ENCODE data around the gene OR2L3.

OR2L3 gene

DNA sequence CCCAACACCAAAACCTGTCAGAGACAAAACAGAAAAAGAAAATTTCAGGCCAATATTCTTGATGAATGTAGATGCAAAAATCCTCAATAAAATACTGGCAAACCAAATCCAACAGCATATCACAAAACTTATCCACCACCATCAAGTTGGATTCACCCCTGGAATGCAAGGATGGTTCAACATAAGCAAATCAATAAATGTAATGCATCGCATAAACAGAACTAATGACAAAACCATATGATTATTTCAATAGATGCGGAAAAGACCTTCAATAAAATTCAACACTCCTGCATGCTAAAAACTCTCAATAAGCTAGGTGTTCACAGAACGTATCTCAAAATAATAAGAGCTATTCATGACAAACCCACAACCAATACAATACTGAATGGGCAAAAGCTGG lies 37.0 kb upstream of the OR2L3 start:
- Histone ChIP-seq H3K4me3 (ENCODE audit: low read depth, low read length) (no peak overlapping the region), H3K9me3 (ENCODE audit: control insufficient read depth, insufficient read depth, low read depth, low read length) (no peaks in the 10 kb centered on the region), H3K4me1 (ENCODE audit: control insufficient read depth, insufficient read depth, low read length) (no peaks in the 10 kb centered on the region), H3K27ac (ENCODE audit: extremely low read depth, low read depth, low read length) (no peak overlapping the region), H3K36me3 (ENCODE audit: control insufficient read depth in 2 of 2, insufficient read depth in 1 of 2, low read length in 2 of 2) (no peaks in the 10 kb centered on the region)
- ChIA-PET CTCF (no interaction called here), POLR2A (no interaction called here)
- TF ChIP-seq ZNF394 (tag by site-specific recombination; IDR thresholded peaks at IDR 0.05; ENCODE audit: borderline replicate concordance) (no peak), ZNF404 (tag by site-specific recombination; IDR thresholded peaks at IDR 0.05) (no peak), OVOL3 (tag by site-specific recombination; IDR thresholded peaks at IDR 0.05) (no peak), ZBTB1 (tag by site-specific recombination; IDR thresholded peaks at IDR 0.05) (no peak), ZNF112 (tag by site-specific recombination; IDR thresholded peaks at IDR 0.05) (no peak), ZXDB (tag by site-specific recombination; IDR thresholded peaks at IDR 0.05) (no peak)
- TF ChIP-seq, protein P1, sequence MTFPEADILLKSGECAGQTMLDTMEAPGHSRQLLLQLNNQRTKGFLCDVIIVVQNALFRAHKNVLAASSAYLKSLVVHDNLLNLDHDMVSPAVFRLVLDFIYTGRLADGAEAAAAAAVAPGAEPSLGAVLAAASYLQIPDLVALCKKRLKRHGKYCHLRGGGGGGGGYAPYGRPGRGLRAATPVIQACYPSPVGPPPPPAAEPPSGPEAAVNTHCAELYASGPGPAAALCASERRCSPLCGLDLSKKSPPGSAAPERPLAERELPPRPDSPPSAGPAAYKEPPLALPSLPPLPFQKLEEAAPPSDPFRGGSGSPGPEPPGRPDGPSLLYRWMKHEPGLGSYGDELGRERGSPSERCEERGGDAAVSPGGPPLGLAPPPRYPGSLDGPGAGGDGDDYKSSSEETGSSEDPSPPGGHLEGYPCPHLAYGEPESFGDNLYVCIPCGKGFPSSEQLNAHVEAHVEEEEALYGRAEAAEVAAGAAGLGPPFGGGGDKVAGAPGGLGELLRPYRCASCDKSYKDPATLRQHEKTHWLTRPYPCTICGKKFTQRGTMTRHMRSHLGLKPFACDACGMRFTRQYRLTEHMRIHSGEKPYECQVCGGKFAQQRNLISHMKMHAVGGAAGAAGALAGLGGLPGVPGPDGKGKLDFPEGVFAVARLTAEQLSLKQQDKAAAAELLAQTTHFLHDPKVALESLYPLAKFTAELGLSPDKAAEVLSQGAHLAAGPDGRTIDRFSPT (tag by site-specific recombination; IDR thresholded peaks at IDR 0.05), result no peak
- TF ChIP-seq, protein P2, sequence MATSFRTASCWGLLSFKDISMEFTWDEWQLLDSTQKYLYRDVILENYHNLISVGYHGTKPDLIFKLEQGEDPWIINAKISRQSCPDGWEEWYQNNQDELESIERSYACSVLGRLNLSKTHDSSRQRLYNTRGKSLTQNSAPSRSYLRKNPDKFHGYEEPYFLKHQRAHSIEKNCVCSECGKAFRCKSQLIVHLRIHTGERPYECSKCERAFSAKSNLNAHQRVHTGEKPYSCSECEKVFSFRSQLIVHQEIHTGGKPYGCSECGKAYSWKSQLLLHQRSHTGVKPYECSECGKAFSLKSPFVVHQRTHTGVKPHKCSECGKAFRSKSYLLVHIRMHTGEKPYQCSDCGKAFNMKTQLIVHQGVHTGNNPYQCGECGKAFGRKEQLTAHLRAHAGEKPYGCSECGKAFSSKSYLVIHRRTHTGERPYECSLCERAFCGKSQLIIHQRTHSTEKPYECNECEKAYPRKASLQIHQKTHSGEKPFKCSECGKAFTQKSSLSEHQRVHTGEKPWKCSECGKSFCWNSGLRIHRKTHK (tag by site-specific recombination; IDR thresholded peaks at IDR 0.05), result no peak

DNA sequence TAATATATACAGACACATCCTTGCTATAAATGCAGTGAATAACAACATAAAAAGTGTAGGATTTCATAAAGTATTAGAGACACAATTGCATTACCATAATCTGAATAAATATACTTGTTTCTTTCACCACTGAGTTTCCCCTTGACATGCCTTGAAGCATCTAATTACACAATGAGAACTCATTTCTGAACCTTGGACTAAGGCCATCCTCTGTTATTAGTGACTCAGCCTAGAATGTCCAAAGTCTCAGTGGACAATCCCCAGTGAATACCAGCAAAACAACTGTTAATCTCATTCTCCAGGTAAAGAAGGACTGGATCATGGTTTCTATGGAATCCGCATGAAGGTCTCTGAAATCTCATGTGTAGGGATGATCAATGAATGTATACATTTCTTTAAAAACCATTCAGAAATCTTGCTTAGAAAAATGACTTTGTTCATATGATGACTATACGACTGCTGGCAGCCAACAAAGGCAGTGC lies 33.4 kb upstream of the OR2L3 start, which contains the start of gene OR2L5:
Gene OR2L5 (plus strand): TSS at position 432 of the 482 bp plus-strand sequence. CDS start 8,288 bp downstream, outside the sequence.
- H3K27ac ChIP-seq (ENCODE audit: extremely low read depth, low read depth, low read length), result no peak within 1 kb of the TSS
- H3K4me3 ChIP-seq (ENCODE audit: low read depth, low read length), result no peak within 1 kb of the TSS
- TF ChIP-seq GLI4 (tag by site-specific recombination; IDR thresholded peaks at IDR 0.05) (no peak), ZNF548 (tag by site-specific recombination; IDR thresholded peaks at IDR 0.05) (no peak), ZBTB17 (tag by site-specific recombination; IDR thresholded peaks at IDR 0.05) (no peak), ZNF140 (tag by site-specific recombination; IDR thresholded peaks at IDR 0.05) (no peak), ZNF776 (tag by site-specific recombination; IDR thresholded peaks at IDR 0.05; ENCODE audit: borderline replicate concordance) (no peak), ZEB2 (tag by site-specific recombination; IDR thresholded peaks at IDR 0.05) (no peak), ZFHX2 (tag by site-specific recombination; conservative IDR thresholded peaks at IDR 0.05) (no peak), ZBTB48 (tag by site-specific recombination; IDR thresholded peaks at IDR 0.05) (no peak), REPIN1 (tag by site-specific recombination; IDR thresholded peaks at IDR 0.05; ENCODE audit: low read depth) (no peak), ZNF266 (tag by site-specific recombination; IDR thresholded peaks at IDR 0.05; ENCODE audit: low read depth) (no peak), ZNF341 (tag by site-specific recombination; IDR thresholded peaks at IDR 0.05; ENCODE audit: low read depth) (no peak)
- TF ChIP-seq, protein P3, sequence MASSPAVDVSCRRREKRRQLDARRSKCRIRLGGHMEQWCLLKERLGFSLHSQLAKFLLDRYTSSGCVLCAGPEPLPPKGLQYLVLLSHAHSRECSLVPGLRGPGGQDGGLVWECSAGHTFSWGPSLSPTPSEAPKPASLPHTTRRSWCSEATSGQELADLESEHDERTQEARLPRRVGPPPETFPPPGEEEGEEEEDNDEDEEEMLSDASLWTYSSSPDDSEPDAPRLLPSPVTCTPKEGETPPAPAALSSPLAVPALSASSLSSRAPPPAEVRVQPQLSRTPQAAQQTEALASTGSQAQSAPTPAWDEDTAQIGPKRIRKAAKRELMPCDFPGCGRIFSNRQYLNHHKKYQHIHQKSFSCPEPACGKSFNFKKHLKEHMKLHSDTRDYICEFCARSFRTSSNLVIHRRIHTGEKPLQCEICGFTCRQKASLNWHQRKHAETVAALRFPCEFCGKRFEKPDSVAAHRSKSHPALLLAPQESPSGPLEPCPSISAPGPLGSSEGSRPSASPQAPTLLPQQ (tag by site-specific recombination; IDR thresholded peaks at IDR 0.05), result no peak
- TF ChIP-seq, protein P4, sequence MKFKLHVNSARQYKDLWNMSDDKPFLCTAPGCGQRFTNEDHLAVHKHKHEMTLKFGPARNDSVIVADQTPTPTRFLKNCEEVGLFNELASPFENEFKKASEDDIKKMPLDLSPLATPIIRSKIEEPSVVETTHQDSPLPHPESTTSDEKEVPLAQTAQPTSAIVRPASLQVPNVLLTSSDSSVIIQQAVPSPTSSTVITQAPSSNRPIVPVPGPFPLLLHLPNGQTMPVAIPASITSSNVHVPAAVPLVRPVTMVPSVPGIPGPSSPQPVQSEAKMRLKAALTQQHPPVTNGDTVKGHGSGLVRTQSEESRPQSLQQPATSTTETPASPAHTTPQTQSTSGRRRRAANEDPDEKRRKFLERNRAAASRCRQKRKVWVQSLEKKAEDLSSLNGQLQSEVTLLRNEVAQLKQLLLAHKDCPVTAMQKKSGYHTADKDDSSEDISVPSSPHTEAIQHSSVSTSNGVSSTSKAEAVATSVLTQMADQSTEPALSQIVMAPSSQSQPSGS (tag by site-specific recombination; IDR thresholded peaks at IDR 0.05; ENCODE audit: low read depth), result no peak
- TF ChIP-seq, protein P5, sequence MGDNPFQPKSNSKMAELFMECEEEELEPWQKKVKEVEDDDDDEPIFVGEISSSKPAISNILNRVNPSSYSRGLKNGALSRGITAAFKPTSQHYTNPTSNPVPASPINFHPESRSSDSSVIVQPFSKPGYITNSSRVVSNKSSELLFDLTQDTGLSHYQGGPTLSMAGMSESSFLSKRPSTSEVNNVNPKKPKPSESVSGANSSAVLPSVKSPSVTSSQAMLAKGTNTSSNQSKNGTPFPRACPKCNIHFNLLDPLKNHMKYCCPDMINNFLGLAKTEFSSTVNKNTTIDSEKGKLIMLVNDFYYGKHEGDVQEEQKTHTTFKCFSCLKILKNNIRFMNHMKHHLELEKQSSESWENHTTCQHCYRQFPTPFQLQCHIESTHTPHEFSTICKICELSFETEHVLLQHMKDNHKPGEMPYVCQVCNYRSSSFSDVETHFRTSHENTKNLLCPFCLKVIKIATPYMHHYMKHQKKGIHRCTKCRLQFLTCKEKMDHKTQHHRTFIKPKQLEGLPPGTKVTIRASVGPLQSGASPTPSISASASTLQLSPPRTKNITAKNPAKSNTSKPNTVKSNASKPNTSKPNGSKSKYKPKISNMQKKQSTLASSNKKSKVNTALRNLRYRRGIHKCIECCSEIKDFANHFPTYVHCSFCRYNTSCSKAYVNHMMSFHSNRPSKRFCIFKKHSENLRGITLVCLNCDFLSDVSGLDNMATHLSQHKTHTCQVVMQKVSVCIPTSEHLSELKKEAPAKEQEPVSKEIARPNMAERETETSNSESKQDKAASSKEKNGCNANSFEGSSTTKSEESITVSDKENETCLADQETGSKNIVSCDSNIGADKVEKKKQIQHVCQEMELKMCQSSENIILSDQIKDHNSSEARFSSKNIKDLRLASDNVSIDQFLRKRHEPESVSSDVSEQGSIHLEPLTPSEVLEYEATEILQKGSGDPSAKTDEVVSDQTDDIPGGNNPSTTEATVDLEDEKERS (tag by site-specific recombination; IDR thresholded peaks at IDR 0.05), result no peak
- TF ChIP-seq, protein P6, sequence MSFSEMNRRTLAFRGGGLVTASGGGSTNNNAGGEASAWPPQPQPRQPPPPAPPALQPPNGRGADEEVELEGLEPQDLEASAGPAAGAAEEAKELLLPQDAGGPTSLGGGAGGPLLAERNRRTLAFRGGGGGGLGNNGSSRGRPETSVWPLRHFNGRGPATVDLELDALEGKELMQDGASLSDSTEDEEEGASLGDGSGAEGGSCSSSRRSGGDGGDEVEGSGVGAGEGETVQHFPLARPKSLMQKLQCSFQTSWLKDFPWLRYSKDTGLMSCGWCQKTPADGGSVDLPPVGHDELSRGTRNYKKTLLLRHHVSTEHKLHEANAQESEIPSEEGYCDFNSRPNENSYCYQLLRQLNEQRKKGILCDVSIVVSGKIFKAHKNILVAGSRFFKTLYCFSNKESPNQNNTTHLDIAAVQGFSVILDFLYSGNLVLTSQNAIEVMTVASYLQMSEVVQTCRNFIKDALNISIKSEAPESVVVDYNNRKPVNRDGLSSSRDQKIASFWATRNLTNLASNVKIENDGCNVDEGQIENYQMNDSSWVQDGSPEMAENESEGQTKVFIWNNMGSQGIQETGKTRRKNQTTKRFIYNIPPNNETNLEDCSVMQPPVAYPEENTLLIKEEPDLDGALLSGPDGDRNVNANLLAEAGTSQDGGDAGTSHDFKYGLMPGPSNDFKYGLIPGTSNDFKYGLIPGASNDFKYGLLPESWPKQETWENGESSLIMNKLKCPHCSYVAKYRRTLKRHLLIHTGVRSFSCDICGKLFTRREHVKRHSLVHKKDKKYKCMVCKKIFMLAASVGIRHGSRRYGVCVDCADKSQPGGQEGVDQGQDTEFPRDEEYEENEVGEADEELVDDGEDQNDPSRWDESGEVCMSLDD (tag by site-specific recombination; IDR thresholded peaks at IDR 0.05), result no peak
- CTCF ChIA-PET, result no interaction called here
- POLR2A ChIA-PET, result no interaction called here
- no peaks in the 10 kb centered on the region for H3K4me1 ChIP-seq (ENCODE audit: control insufficient read depth, insufficient read depth, low read length)
- H3K36me3 ChIP-seq (ENCODE audit: control insufficient read depth in 2 of 2, insufficient read depth in 1 of 2, low read length in 2 of 2), result no peaks in the 10 kb centered on the region
- H3K9me3 ChIP-seq (ENCODE audit: control insufficient read depth, insufficient read depth, low read depth, low read length), result no peaks in the 10 kb centered on the region
